NCI-H1417 treated with DMSO at 0.1 percent for 48 hours (cell line): Measurements from ENCODE around the gene OPN4.

Experiments used
- DNase-seq: peaks from one replicate; lab custom pipeline; 2025; lab: John Stamatoyannopoulos, UW

OPN4 gene

GRCh38 chr10:86662186-86663045, 8.1 kb downstream of the OPN4 start:
- DNase-seq: no peak

GRCh38 chr10:86663046-86663345, 8.6 kb downstream of the OPN4 start:
- no peak for DNase-seq

- no peak for DNase-seq
Observed at GRCh38 chr10:86663576-86664339, 9.4 kb downstream of the OPN4 start.

GRCh38 chr10:86664341-86665217, 10.2 kb downstream of the OPN4 start:
- no peak for DNase-seq

- DNase-seq: no peak
Observed at GRCh38 chr10:86665218-86665607, 10.9 kb downstream of the OPN4 start.

GRCh38 chr10:86665868-86666267, 11.5 kb downstream of the OPN4 start:
- no peak for DNase-seq

GRCh38 chr10:86666538-86666937, 12.2 kb downstream of the OPN4 start:
- no peak for DNase-seq

GRCh38 chr10:86667421-86668181, 13.3 kb downstream of the OPN4 start:
- DNase-seq: no peak

- DNase-seq: no peak
Observed at GRCh38 chr10:86668297-86669165, 14.2 kb downstream of the OPN4 start, which contains the start of gene LDB3. Gene LDB3 (plus strand): TSS chr10:86668511. CDS start chr10:86668692, 181 bp downstream.

- no peak for DNase-seq
Observed at GRCh38 chr10:86670290-86670811, 16.0 kb downstream of the OPN4 start.

GRCh38 chr10:86670876-86671275, 16.5 kb downstream of the OPN4 start:
- no peak for DNase-seq

- no peak for DNase-seq
Observed at GRCh38 chr10:86671419-86671818, 17.1 kb downstream of the OPN4 start.

GRCh38 chr10:86671985-86672710, 17.8 kb downstream of the OPN4 start:
- DNase-seq: no peak

- DNase-seq: no peak
Observed at GRCh38 chr10:86673216-86673826, 19.0 kb downstream of the OPN4 start.

GRCh38 chr10:86673827-86674581, 19.7 kb downstream of the OPN4 start:
- DNase-seq: no peak

- no peak for DNase-seq
Observed at GRCh38 chr10:86674912-86675311, 20.6 kb downstream of the OPN4 start.

- DNase-seq: no peak
Observed at GRCh38 chr10:86677374-86677773, 23.0 kb downstream of the OPN4 start.

GRCh38 chr10:86678999-86679792, 24.8 kb downstream of the OPN4 start:
- DNase-seq: no peak
